HepG2 (cell line): Measurements from ENCODE around the gene SH3YL1. TPM values are rescaled to one million over a fixed set of nuclear protein-coding genes. Genes with fewer than 3 reads are reported as not detected.
A peak's percentile ranks its signal among the peaks of the same experiment; 100 is the strongest.

Experiments
- EZH2 ChIP-seq: conservative IDR thresholded peaks from 2 replicates; pipeline ENCODE4 v1.6.1; 2012; ENCODE audit warnings: mild to moderate bottlenecking, low read depth, low read length, moderate library complexity
- FOSL2 ChIP-seq: sonication (generic); formaldehyde crosslinking; IDR thresholded peaks from 2 replicates; pipeline ENCODE4 v1.4.0; 2020; ENCODE audit warnings: missing genetic modification reagents
- GABPB1 ChIP-seq: IDR thresholded peaks from 2 replicates; pipeline ENCODE4 v1.6.1; 2016; ENCODE audit warnings: mild to moderate bottlenecking, missing genetic modification reagents, moderate library complexity, missing compliant biosample characterization
- GATAD1 ChIP-seq: IDR thresholded peaks from 2 replicates; pipeline ENCODE4 v1.6.1; 2016; ENCODE audit warnings: missing genetic modification reagents, missing compliant biosample characterization
- KLF11 ChIP-seq: IDR thresholded peaks from 2 replicates; pipeline ENCODE4 v1.6.1; 2016; ENCODE audit warnings: missing compliant biosample characterization
- KLF16 ChIP-seq, 2 experiments: sonication (generic) in 1 of 2; formaldehyde crosslinking in 1 of 2; IDR thresholded peaks; 2 replicates each; pipeline versions ENCODE4 v1.6.1 to v1.8.0; 2016 to 2023; ENCODE audit warnings: missing genetic modification reagents in 2 of 2, missing compliant biosample characterization in 1 of 2
- MIER2 ChIP-seq: IDR thresholded peaks from 2 replicates; pipeline ENCODE4 v1.6.1; 2016; ENCODE audit warnings: missing biosample characterization, missing genetic modification reagents
- NFE2 ChIP-seq: sonication (generic); formaldehyde crosslinking; IDR thresholded peaks from 2 replicates; pipeline ENCODE4 v1.4.0; 2020; ENCODE audit warnings: missing genetic modification reagents
- NFKB2 ChIP-seq: sonication (generic); formaldehyde crosslinking; IDR thresholded peaks from 2 replicates; pipeline ENCODE4 v1.4.0; 2020; ENCODE audit warnings: missing genetic modification reagents, borderline replicate concordance
- PRDM15 ChIP-seq: sonication (generic); formaldehyde crosslinking; IDR thresholded peaks from 2 replicates; pipeline ENCODE4 v1.4.0; 2020; ENCODE audit warnings: missing genetic modification reagents
- RNF2 ChIP-seq: fragments of 450-650 bp; conservative IDR thresholded peaks from 2 replicates; pipeline ENCODE4 v1.6.1; 2016; ENCODE audit warnings: low read depth
- RXRB ChIP-seq: IDR thresholded peaks from 2 replicates; pipeline ENCODE4 v1.6.1; 2016; ENCODE audit warnings: borderline replicate concordance, missing genetic modification reagents, missing compliant biosample characterization
- SIN3B ChIP-seq: fragments of 150-350 bp; IDR thresholded peaks from 2 replicates; pipeline ENCODE4 v1.6.1; 2014; ENCODE audit warnings: low read length
- SOX6 ChIP-seq, 2 experiments: fragments of 450-650 bp in 1 of 2; sonication (generic) in 1 of 2; formaldehyde crosslinking in 1 of 2; IDR thresholded peaks; 2 replicates each; pipeline versions ENCODE4 v1.4.0 to v1.6.1; 2017 to 2020; ENCODE audit warnings: antibody characterized with exemption in 1 of 2, mild to moderate bottlenecking in 1 of 2, missing genetic modification reagents in 1 of 2
- SRF ChIP-seq: IDR thresholded peaks from 2 replicates; pipeline ENCODE4 v1.6.1; 2011; ENCODE audit warnings: mild to moderate bottlenecking, low read depth, low read length, moderate library complexity
- SRSF1 ChIP-seq: fragments of 200-400 bp; formaldehyde crosslinking; optimal IDR thresholded peaks from 2 replicates; pipeline ENCODE3; 2017; ENCODE audit warnings: mild to moderate bottlenecking, low read depth, low read length, moderate library complexity
- TARDBP ChIP-seq: sonication (generic); formaldehyde crosslinking; IDR thresholded peaks from 2 replicates; pipeline ENCODE4 v1.8.0; 2022; ENCODE audit warnings: mild to moderate bottlenecking, missing genetic modification reagents
- THYN1 ChIP-seq: sonication (generic); formaldehyde crosslinking; IDR thresholded peaks from 2 replicates; pipeline ENCODE4 v1.8.1; 2023; ENCODE audit warnings: low read depth, mild to moderate bottlenecking, moderate library complexity, missing genetic modification reagents, borderline replicate concordance
- ZBTB25 ChIP-seq: IDR thresholded peaks from 2 replicates; pipeline ENCODE4 v1.6.1; 2018; ENCODE audit warnings: missing genetic modification reagents
- ZKSCAN8 ChIP-seq: IDR thresholded peaks from 2 replicates; pipeline ENCODE4 v1.6.1; 2016; ENCODE audit warnings: borderline replicate concordance, missing genetic modification reagents, missing compliant biosample characterization
- ZNF234 ChIP-seq: sonication (generic); formaldehyde crosslinking; conservative IDR thresholded peaks from 2 replicates; pipeline ENCODE4 v1.5.1; 2020; ENCODE audit warnings: mild to moderate bottlenecking, missing genetic modification reagents
- ZSCAN12 ChIP-seq: sonication (generic); formaldehyde crosslinking; IDR thresholded peaks from 2 replicates; pipeline ENCODE4 v1.9.0; 2021; ENCODE audit warnings: mild to moderate bottlenecking, missing genetic modification reagents
- polyA plus RNA-seq, 8 experiments: library from polyadenylated mRNA; depleted of rRNA in 3 of 8; stranded (reverse) in 7 of 8; unstranded in 1 of 8; fragments of >200 nt; fragmentation: Illumina TruSeq in 4 of 8; extraction: Trizol in 4 of 8; gene quantifications; 2 replicates each; pipeline versions ENCODE4 v1.2.1 to v1.2.3, GENCODE V29; 2011 to 2016; ENCODE audit warnings: low read depth in 4 of 8, missing spikeins in 1 of 8, mixed read lengths in 1 of 8; ENCODE audit not compliant: insufficient read depth in 1 of 8
- total RNA-seq, 5 experiments: library from RNA; depleted of rRNA; stranded (reverse); fragments of >200 nt; fragmentation: Illumina TruSeq; extraction: Trizol; gene quantifications; 2 replicates each; pipeline ENCODE4 v1.2.3, GENCODE V29; 2016; ENCODE audit warnings: low read depth in 1 of 5
- TF ChIP-seq, protein P1 (sequence below): sonication (generic); formaldehyde crosslinking; IDR thresholded peaks from 2 replicates; pipeline ENCODE4 v1.4.0; 2020; ENCODE audit warnings: missing genetic modification reagents

The SH3YL1 gene
- total and polyA plus RNA-seq, 2 of the 13 experiments (the other 11 are each of a cell fraction or from before 2014, with no cell fraction given) = 13.0 to 48.2 TPM

- TF ChIP-seq NFKB2 (CRISPR knock-in tag) (peak; percentile 40; the same call in 1 of the 2 replicates), ZKSCAN8 (CRISPR knock-in tag) (peak; percentile 63; the same call in 1 of the 2 replicates), PRDM15 (no peak), SIN3B (0 out of 2 replicates have a peak, but pooled peaks have one; percentile 45), RNF2 (0 out of 2 replicates have a peak, but pooled peaks have one; percentile 17), ZSCAN12 (CRISPR knock-in tag) (no peak), THYN1 (no peak; the same call in 1 of the 2 replicates), KLF11 (0 out of 2 replicates have a peak, but pooled peaks have one; percentile 36), EZH2 (0 out of 2 replicates have a peak, but pooled peaks have one; percentile 45), RXRB (CRISPR knock-in tag) (0 out of 2 replicates have a peak, but pooled peaks have one; percentile 19), SOX6 (IDR thresholded peaks at IDR 0.05) (no peak), SOX6 (CRISPR knock-in tag; IDR thresholded peaks at IDR 0.05) (0 out of 2 replicates have a peak, but pooled peaks have one; percentile 5), NFE2 (CRISPR knock-in tag) (no peak), TARDBP (CRISPR knock-in tag) (peak; percentile 74), ZBTB25 (CRISPR knock-in tag) (0 out of 2 replicates have a peak, but pooled peaks have one; percentile 16), GABPB1 (peak; percentile 29; the same call in 1 of the 2 replicates), SRF (no peak), MIER2 (CRISPR knock-in tag) (0 out of 2 replicates have a peak, but pooled peaks have one; percentile 39), FOSL2 (CRISPR knock-in tag) (peak; percentile 24; the same call in 1 of the 2 replicates), GATAD1 (CRISPR knock-in tag) (peak; percentile 32; the same call in 1 of the 2 replicates), SRSF1 (no peak), ZNF234 (CRISPR knock-in tag) (0 out of 2 replicates have a peak, but pooled peaks have one; percentile 8), KLF16 (CRISPR knock-in tag; IDR thresholded peaks at IDR 0.05) (0 out of 4 replicates have a peak, but pooled peaks of 1 of the 2 experiments have one; percentile 39)
- TF ChIP-seq, protein P1, sequence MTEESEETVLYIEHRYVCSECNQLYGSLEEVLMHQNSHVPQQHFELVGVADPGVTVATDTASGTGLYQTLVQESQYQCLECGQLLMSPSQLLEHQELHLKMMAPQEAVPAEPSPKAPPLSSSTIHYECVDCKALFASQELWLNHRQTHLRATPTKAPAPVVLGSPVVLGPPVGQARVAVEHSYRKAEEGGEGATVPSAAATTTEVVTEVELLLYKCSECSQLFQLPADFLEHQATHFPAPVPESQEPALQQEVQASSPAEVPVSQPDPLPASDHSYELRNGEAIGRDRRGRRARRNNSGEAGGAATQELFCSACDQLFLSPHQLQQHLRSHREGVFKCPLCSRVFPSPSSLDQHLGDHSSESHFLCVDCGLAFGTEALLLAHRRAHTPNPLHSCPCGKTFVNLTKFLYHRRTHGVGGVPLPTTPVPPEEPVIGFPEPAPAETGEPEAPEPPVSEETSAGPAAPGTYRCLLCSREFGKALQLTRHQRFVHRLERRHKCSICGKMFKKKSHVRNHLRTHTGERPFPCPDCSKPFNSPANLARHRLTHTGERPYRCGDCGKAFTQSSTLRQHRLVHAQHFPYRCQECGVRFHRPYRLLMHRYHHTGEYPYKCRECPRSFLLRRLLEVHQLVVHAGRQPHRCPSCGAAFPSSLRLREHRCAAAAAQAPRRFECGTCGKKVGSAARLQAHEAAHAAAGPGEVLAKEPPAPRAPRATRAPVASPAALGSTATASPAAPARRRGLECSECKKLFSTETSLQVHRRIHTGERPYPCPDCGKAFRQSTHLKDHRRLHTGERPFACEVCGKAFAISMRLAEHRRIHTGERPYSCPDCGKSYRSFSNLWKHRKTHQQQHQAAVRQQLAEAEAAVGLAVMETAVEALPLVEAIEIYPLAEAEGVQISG (CRISPR knock-in tag) = 0 out of 2 replicates have a peak, but pooled peaks have one; percentile 36
Measured at GRCh38 chr2:290090-290722, 26.4 kb upstream of the SH3YL1 start (continued).
